ENCODE data around the gene ZNF254. TPM values are rescaled to one million over a fixed set of nuclear protein-coding genes. Genes with fewer than 3 reads are reported as not detected.

The ZNF254 gene
- polyA plus RNA-seq, 1 experiment: 2.9 TPM

- POLR2A ChIA-PET: no interaction called here
- CTCF ChIA-PET: no interaction called here
Observed at GRCh38 chr19:24049537-24049936, 37.5 kb upstream of the ZNF254 start.

GRCh38 chr19:24051516-24051915 is 35.5 kb upstream of the ZNF254 start:
- Histone ChIP-seq H3K36me3 (ENCODE audit: control insufficient read depth, insufficient read depth, low read length) (peaks cover 24% of the 10 kb centered on the region), H3K4me3 (ENCODE audit: low read depth, low read length) (no peak overlapping the region), H3K27me3 (ENCODE audit: control insufficient read depth, insufficient read depth, low read length) (no peaks in the 10 kb centered on the region)
- no peak for DNase-seq (ENCODE audit: low read depth)
- CTCF ChIA-PET: no interaction called here
- TF ChIP-seq CTCF (IDR thresholded peaks at IDR 0.05; ENCODE audit: insufficient read depth, low read depth, low read length): no peak
- POLR2A ChIA-PET: no interaction called here

More at GRCh38 chr19:24049537-24049936, 37.5 kb upstream of the ZNF254 start:
- TF ChIP-seq CTCF (IDR thresholded peaks at IDR 0.05; ENCODE audit: insufficient read depth, low read depth, low read length): no peak
- Histone ChIP-seq H3K4me3 (ENCODE audit: low read depth, low read length) (no peak overlapping the region), H3K27me3 (ENCODE audit: control insufficient read depth, insufficient read depth, low read length) (no peaks in the 10 kb centered on the region), H3K36me3 (ENCODE audit: control insufficient read depth, insufficient read depth, low read length) (peaks cover 22% of the 10 kb centered on the region)
- no peak for DNase-seq (ENCODE audit: low read depth)

- POLR2A ChIA-PET: no interaction called here
- no peak for DNase-seq (ENCODE audit: low read depth)
- CTCF ChIA-PET: no interaction called here
- no peak for TF ChIP-seq CTCF (IDR thresholded peaks at IDR 0.05; ENCODE audit: insufficient read depth, low read depth, low read length)
- no peak overlapping the region for H3K4me3 ChIP-seq (ENCODE audit: low read depth, low read length)
- H3K27me3 ChIP-seq (ENCODE audit: control insufficient read depth, insufficient read depth, low read length): no peaks in the 10 kb centered on the region
- peaks cover 23% of the 10 kb centered on the region for H3K36me3 ChIP-seq (ENCODE audit: control insufficient read depth, insufficient read depth, low read length)
Observed at GRCh38 chr19:24052811-24053210, 34.2 kb upstream of the ZNF254 start.

- peaks cover 21% of the 10 kb centered on the region for H3K36me3 ChIP-seq (ENCODE audit: control insufficient read depth, insufficient read depth, low read length)
- POLR2A ChIA-PET: no interaction called here
Observed at GRCh38 chr19:24053601-24054000, 33.4 kb upstream of the ZNF254 start.

More at GRCh38 chr19:24053601-24054000, 33.4 kb upstream of the ZNF254 start:
- TF ChIP-seq CTCF (IDR thresholded peaks at IDR 0.05; ENCODE audit: insufficient read depth, low read depth, low read length): no peak
- H3K27me3 ChIP-seq (ENCODE audit: control insufficient read depth, insufficient read depth, low read length): no peaks in the 10 kb centered on the region
- CTCF ChIA-PET: interaction anchor here (0.9 kb wide), 1 partner anchor 11 kb away, joined by 3 read pairs; no protein-coding TSS in a partner anchor
- no peak overlapping the region for H3K4me3 ChIP-seq (ENCODE audit: low read depth, low read length)
- DNase-seq (ENCODE audit: low read depth): no peak
